ENCODE results near the gene USP20. TPM values are rescaled to one million over a fixed set of nuclear protein-coding genes. Genes with fewer than 3 reads are reported as not detected.

USP20 gene
- total RNA-seq, 4 donors from 2014 or later: 11.5 to 18.5 (median 15.5) TPM

DNA sequence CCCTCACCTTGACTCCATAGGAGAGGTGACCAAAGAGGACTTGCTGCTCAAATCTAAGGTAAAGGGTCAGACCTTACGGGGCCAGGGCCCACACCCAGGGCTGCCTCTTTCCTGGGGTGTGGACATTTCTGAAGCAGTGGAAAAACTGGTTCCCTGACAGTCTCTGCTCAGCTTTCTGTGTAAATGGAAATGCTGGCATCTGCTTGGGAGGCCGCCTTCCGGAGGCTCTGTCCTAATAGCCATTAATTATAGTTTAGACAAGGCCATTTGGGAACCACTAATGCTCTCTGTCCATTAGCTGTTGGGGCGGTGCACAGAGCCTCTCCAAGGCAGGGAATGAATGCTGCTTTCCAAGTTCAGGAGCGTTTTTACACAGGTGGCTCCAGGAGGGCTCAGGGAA lies 17.3 kb downstream of the USP20 start:
- TF ChIP-seq, protein P1, sequence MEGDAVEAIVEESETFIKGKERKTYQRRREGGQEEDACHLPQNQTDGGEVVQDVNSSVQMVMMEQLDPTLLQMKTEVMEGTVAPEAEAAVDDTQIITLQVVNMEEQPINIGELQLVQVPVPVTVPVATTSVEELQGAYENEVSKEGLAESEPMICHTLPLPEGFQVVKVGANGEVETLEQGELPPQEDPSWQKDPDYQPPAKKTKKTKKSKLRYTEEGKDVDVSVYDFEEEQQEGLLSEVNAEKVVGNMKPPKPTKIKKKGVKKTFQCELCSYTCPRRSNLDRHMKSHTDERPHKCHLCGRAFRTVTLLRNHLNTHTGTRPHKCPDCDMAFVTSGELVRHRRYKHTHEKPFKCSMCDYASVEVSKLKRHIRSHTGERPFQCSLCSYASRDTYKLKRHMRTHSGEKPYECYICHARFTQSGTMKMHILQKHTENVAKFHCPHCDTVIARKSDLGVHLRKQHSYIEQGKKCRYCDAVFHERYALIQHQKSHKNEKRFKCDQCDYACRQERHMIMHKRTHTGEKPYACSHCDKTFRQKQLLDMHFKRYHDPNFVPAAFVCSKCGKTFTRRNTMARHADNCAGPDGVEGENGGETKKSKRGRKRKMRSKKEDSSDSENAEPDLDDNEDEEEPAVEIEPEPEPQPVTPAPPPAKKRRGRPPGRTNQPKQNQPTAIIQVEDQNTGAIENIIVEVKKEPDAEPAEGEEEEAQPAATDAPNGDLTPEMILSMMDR (IDR thresholded peaks at IDR 0.05): no peak
- DNase-seq (ENCODE audit: low spot score) (no peak), ATAC-seq (ENCODE audit: low FRiP score) (no peak)

DNA sequence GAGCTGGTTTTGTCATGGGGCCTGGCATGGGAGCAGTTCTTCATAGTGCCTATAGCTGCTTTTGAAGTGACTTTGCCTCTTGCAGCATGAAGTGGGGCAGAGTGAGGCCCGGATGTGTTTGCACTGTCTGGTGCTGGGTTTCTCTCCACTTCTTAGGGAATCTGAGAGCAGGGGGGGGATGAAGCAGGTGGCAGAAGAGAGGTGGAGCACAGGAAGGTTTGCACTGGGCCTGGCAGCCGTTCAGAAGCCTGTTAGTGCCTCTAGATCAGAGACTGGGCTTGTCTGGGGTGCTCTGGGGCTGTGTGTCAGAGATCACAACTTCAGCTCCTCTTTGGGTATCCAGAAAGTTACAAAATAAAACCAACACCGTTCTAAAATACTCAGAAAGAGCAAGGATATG lies 18.4 kb downstream of the USP20 start:
- DNase-seq (ENCODE audit: low spot score): no peak
- no peak for ATAC-seq (ENCODE audit: low FRiP score)
- TF ChIP-seq, protein P1 (IDR thresholded peaks at IDR 0.05): no peak

DNA sequence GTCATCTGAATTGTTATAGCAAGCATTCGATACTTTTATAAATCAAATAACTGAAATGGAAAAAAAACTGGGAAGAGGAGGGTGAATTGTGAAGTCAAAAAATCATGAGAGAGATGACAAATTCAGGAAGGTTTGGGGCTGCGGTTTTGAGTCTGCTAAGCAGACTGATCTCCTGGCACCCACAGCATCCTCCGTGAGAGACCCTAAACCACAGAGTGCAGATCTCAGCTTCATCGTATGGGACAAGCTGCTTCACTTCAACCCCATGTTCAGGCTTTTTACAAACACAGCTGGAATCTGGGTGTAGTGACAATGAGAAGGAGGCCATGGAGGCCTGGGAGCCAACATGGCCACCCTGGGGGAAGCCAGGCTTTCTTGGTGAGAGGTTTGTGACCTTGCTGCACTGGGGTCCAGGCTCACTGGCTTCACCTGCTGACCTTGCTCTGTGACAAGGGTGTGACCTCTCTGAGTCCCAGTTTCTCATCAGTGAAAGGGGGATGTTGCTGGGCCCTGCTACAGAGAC lies 19.4 kb downstream of the USP20 start:
- TF ChIP-seq, protein P1 (IDR thresholded peaks at IDR 0.05): no peak
- DNase-seq (ENCODE audit: low spot score): no peak
- ATAC-seq (ENCODE audit: low FRiP score): no peak

DNA sequence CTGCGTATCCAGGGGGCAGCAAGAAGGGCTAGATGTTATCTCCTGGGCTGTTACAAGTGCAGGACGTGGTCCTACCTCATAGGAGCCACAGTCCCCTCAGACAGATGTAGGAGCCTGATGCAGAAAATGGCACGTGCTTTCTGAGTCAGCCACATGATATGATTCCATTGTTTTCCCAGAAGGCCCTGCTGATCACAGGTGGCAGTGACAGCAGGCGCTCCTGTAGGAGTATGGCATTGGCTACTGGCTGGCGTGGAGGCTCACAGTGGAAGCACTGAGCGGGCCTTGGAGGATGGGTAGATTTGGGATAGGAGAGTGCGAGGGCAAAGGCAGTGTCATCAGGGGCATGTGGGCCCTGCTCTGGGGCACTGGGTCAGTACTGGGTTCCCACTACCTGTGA lies 21.9 kb downstream of the USP20 start:
- ATAC-seq (ENCODE audit: low FRiP score) (no peak), DNase-seq (ENCODE audit: low spot score) (no peak)
- TF ChIP-seq, protein P1 (IDR thresholded peaks at IDR 0.05): no peak

DNA sequence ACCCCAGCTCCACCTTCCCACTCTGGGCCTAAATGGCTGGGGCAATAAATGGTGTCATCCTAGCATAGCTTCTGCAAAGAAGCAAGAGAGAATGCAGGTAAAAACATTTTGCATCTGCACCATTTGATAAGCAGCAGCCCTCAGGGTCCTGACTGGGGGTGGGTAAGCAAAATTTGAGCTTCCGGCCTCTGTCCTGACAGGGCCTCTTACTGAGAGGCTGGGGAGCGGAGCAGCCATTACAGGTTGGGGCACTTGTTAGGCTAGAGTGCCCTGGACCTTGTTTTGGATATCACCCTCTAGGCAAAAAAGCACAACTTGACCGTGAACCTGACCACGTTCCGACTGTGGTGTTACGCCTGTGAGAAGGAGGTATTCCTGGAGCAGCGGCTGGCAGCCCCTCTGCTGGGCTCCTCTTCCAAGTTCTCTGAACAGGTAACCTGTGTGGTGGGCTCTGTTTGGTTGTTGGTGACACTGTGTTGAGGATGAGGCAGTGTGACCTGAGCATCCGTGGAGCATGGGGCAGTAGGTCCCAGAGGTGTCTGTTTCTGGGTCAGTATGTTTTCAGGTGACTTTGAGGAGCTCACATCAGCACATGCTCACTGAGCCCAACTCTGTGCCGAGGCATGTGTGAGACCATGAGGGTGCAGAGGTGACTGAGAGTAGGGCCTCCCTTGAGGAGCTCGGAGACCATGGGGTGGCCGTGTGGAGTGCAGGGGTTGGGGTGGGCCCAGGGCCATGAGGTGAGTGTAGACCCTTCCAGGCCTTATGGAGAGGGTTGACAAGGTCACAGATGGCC lies 23.1 kb downstream of the USP20 start:
- TF ChIP-seq, protein P1 (IDR thresholded peaks at IDR 0.05): no peak
- ATAC-seq (ENCODE audit: low FRiP score) (no peak), DNase-seq (ENCODE audit: low spot score) (no peak)

DNA sequence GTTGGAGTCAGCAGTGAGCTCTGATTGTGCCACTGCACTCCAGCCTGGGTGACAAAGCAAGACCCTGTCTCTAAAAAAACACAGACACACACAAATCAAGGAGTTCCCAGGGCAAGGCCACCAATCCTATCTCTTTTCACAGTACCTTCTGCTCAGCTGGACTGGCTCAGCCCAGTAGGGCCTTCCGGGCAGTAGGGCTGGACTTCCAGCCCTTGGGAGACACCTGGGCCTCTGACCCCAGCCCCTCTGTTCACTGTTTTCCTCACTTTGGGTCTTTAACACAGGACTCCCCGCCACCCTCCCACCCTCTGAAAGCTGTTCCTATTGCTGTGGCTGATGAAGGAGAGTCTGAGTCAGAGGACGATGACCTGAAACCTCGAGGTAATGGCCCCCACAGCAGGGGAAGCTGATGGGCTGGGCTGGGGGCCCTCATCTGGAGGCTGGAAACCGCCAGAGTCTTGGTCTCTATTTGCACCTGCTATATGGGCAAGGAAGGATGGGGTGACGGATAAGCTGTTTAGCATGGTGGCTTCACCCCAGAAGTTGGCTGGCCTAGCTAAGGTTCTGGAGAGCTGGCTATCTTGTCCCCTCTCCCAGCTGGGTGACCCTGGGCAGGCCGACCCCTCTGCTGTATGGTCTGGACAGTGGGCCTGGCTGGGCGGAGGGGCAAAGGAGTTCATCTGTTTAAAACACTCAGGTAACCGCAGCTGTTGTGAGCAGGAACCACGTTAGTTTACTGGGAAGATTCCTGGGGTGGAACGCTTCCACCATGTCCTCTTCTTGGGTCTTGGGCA lies 25.6 kb downstream of the USP20 start:
- ATAC-seq (ENCODE audit: low FRiP score) (no peak), DNase-seq (ENCODE audit: low spot score) (no peak)
- TF ChIP-seq, protein P1 (IDR thresholded peaks at IDR 0.05): no peak

All from omental fat pad (tissue), 4 donors.